ENCODE measurements around the gene SLC38A3.

- TF ChIP-seq CTCF (IDR thresholded peaks at IDR 0.05): no peak
- no peak for TF ChIP-seq POLR2AphosphoS5 (IDR thresholded peaks at IDR 0.05; ENCODE audit: low read depth, low read length)
- no peak for TF ChIP-seq REST (IDR thresholded peaks at IDR 0.05; ENCODE audit: insufficient read depth in 1 of 2, low read depth in 2 of 2, low read length in 1 of 2)
These were observed 11.3 kb upstream of the SLC38A3 start for GRCh38 chr3:50193746-50194127.

Data from Panc1 (cell line).